Effector memory CD8-positive, alpha-beta T cell (primary cell): ENCODE results near the gene LRRC72.
A peak's percentile ranks its signal among the peaks of the same experiment; 100 is the strongest.

Experiments used
- ATAC-seq: fragments of 150-1000 bp; cut with Tn5 transposase; replicated peaks from 2 replicates; pipeline ENCODE4 v1.10.0; 2021; ENCODE audit warnings: mild to moderate bottlenecking, moderate library complexity
- DNase-seq, 3 experiments: peaks; one replicate each; pipeline ENCODE4 v3.0.0; 2021
- H3K27ac Mint-ChIP-seq, 2 donors: one replicate each; pipeline ENCODE4 v1.8.0; 2022; ENCODE audit warnings: mild to moderate bottlenecking in 2 of 2, mixed read lengths in 2 of 2, moderate library complexity in 2 of 2
- H3K27me3 Mint-ChIP-seq, 2 donors: one replicate each; pipeline ENCODE4 v1.8.0; 2022; ENCODE audit warnings: mixed read lengths in 2 of 2
- H3K36me3 Mint-ChIP-seq: one replicate; pipeline ENCODE4 v1.8.0; 2022; ENCODE audit warnings: mild to moderate bottlenecking, moderate library complexity, mixed read lengths; ENCODE audit not compliant: insufficient read depth
- H3K4me1 Mint-ChIP-seq, 2 donors: one replicate each; pipeline ENCODE4 v1.8.0; 2022; ENCODE audit warnings: low read depth in 2 of 2, mixed read lengths in 2 of 2
- H3K4me3 Mint-ChIP-seq, 2 donors: one replicate each; pipeline ENCODE4 v1.8.0; 2022; ENCODE audit warnings: mild to moderate bottlenecking in 2 of 2, mixed read lengths in 2 of 2, moderate library complexity in 2 of 2
- H3K9me3 Mint-ChIP-seq, 2 donors: one replicate each; pipeline ENCODE4 v1.8.0; 2022; ENCODE audit warnings: mixed read lengths in 2 of 2

Gene LRRC72

GRCh38 chr7:16542401-16542800 lies 15.8 kb downstream of the LRRC72 start:
- Mint-ChIP-seq H3K27me3 (no peaks in the 10 kb centered on the region), H3K9me3 (no peaks in the 10 kb centered on the region), H3K4me3 (no peak overlapping the region), H3K36me3 (no peaks in the 10 kb centered on the region), H3K4me1 (no peaks in the 10 kb centered on the region), H3K27ac (no peak overlapping the region)
- ATAC-seq (no peak), DNase-seq (no peak)

GRCh38 chr7:16543456-16543855 lies 16.8 kb downstream of the LRRC72 start:
- Mint-ChIP-seq H3K4me1 (no peaks in the 10 kb centered on the region), H3K9me3 (no peaks in the 10 kb centered on the region), H3K36me3 (no peaks in the 10 kb centered on the region), H3K27me3 (peaks cover 0 to 8% of the 10 kb centered on the region in 2 donors), H3K4me3 (no peak overlapping the region), H3K27ac (no peak overlapping the region)
- ATAC-seq (no peak), DNase-seq (no peak)

- ATAC-seq = no peak
- Mint-ChIP-seq H3K9me3 (no peaks in the 10 kb centered on the region), H3K27ac (no peak overlapping the region), H3K27me3 (peaks cover 14 to 18% of the 10 kb centered on the region in 2 donors), H3K4me1 (no peaks in the 10 kb centered on the region), H3K36me3 (no peaks in the 10 kb centered on the region), H3K4me3 (no peak overlapping the region)
- no peak for DNase-seq
Measured at GRCh38 chr7:16546921-16547505, 20.4 kb downstream of the LRRC72 start.

GRCh38 chr7:16548428-16548827 lies 21.8 kb downstream of the LRRC72 start:
- Mint-ChIP-seq H3K9me3 (no peaks in the 10 kb centered on the region), H3K36me3 (no peaks in the 10 kb centered on the region), H3K27me3 (peaks cover 18 to 19% of the 10 kb centered on the region in 2 donors), H3K4me3 (no peak overlapping the region), H3K27ac (no peak overlapping the region), H3K4me1 (no peaks in the 10 kb centered on the region)
- no peak for ATAC-seq
- no peak for DNase-seq

GRCh38 chr7:16550671-16551070 lies 24.0 kb downstream of the LRRC72 start:
- Mint-ChIP-seq H3K4me3 (no peak overlapping the region), H3K27me3 (peaks cover 26 to 31% of the 10 kb centered on the region in 2 donors), H3K27ac (no peak overlapping the region), H3K4me1 (no peaks in the 10 kb centered on the region), H3K9me3 (no peaks in the 10 kb centered on the region), H3K36me3 (no peaks in the 10 kb centered on the region)
- DNase-seq (no peak), ATAC-seq (no peak)

- DNase-seq = no peak
- Mint-ChIP-seq H3K9me3 (no peaks in the 10 kb centered on the region), H3K36me3 (no peaks in the 10 kb centered on the region), H3K4me3 (no peak overlapping the region), H3K27me3 (peaks cover 20% of the 10 kb centered on the region in 2 donors), H3K27ac (no peak overlapping the region), H3K4me1 (no peaks in the 10 kb centered on the region)
- ATAC-seq = no peak
Measured at GRCh38 chr7:16554518-16555236, 28.1 kb downstream of the LRRC72 start.

GRCh38 chr7:16556359-16556758 lies 29.7 kb downstream of the LRRC72 start:
- ATAC-seq = no peak
- no peaks in the 10 kb centered on the region for H3K4me1 Mint-ChIP-seq
- no peak overlapping the region for H3K4me3 Mint-ChIP-seq
- peaks cover 13 to 15% of the 10 kb centered on the region in 2 donors for H3K27me3 Mint-ChIP-seq
- DNase-seq = no peak
- no peaks in the 10 kb centered on the region for H3K36me3 Mint-ChIP-seq
- H3K9me3 Mint-ChIP-seq = no peaks in the 10 kb centered on the region
- H3K27ac Mint-ChIP-seq = no peak overlapping the region

- peaks cover 6 to 13% of the 10 kb centered on the region in 2 donors for H3K27me3 Mint-ChIP-seq
- peaks cover 2 to 6% of the 10 kb centered on the region in 2 donors for H3K4me1 Mint-ChIP-seq
- H3K4me3 Mint-ChIP-seq = no peak overlapping the region
- no peaks in the 10 kb centered on the region for H3K36me3 Mint-ChIP-seq
- no peaks in the 10 kb centered on the region for H3K9me3 Mint-ChIP-seq
- DNase-seq = no peak
- ATAC-seq = no peak
- no peak overlapping the region for H3K27ac Mint-ChIP-seq
Measured at GRCh38 chr7:16558761-16559302, 32.2 kb downstream of the LRRC72 start.

GRCh38 chr7:16559497-16560179 lies 33.0 kb downstream of the LRRC72 start:
- peak overlapping the region in 1 of 2 donors; percentile 25 for H3K27ac Mint-ChIP-seq
- H3K27me3 Mint-ChIP-seq = peaks cover 2 to 5% of the 10 kb centered on the region in 2 donors

GRCh38 chr7:16561943-16562342 lies 35.3 kb downstream of the LRRC72 start:
- ATAC-seq = no peak
- Mint-ChIP-seq H3K27ac (no peak overlapping the region), H3K9me3 (no peaks in the 10 kb centered on the region), H3K4me3 (no peak overlapping the region), H3K27me3 (peaks cover 0 to 3% of the 10 kb centered on the region in 2 donors), H3K36me3 (no peaks in the 10 kb centered on the region), H3K4me1 (peaks cover 7 to 14% of the 10 kb centered on the region in 2 donors)
- DNase-seq = no peak

More at GRCh38 chr7:16559497-16560179, 33.0 kb downstream of the LRRC72 start:
- Mint-ChIP-seq H3K36me3 (no peaks in the 10 kb centered on the region), H3K4me3 (no peak overlapping the region), H3K9me3 (no peaks in the 10 kb centered on the region), H3K4me1 (peaks cover 5 to 9% of the 10 kb centered on the region in 2 donors)
- DNase-seq = no peak
- ATAC-seq = no peak

- Mint-ChIP-seq H3K9me3 (no peaks in the 10 kb centered on the region), H3K36me3 (no peaks in the 10 kb centered on the region), H3K27ac (peak overlapping the region in 1 of 2 donors; percentile 78), H3K27me3 (peaks cover 0 to 6% of the 10 kb centered on the region in 2 donors), H3K4me3 (peak overlapping the region; percentile 42 to 58), H3K4me1 (peaks cover 7 to 14% of the 10 kb centered on the region in 2 donors)
- ATAC-seq (no peak), DNase-seq (no peak)
Measured at GRCh38 chr7:16562456-16563220, 36.0 kb downstream of the LRRC72 start.

GRCh38 chr7:16563281-16564022 lies 36.8 kb downstream of the LRRC72 start:
- no peak for DNase-seq
- Mint-ChIP-seq H3K36me3 (no peaks in the 10 kb centered on the region), H3K27me3 (peaks cover 7 to 12% of the 10 kb centered on the region in 2 donors), H3K4me3 (peak overlapping the region; percentile 42 to 58), H3K27ac (peak overlapping the region in 1 of 2 donors; percentile 78), H3K9me3 (no peaks in the 10 kb centered on the region), H3K4me1 (peaks cover 7 to 14% of the 10 kb centered on the region in 2 donors)
- ATAC-seq = peak; percentile 62
